Osteocyte (in vitro differentiated cells): ENCODE measurements around the gene TREML2. TPM values are rescaled to one million over a fixed set of nuclear protein-coding genes. Genes with fewer than 3 reads are reported as not detected.
A peak's percentile ranks its signal among the peaks of the same experiment; 100 is the strongest.
"Not testable (repeated sequence)": the region's sequence is repeated elsewhere in the genome, so short reads cannot be mapped to it uniquely, and the experiment has no call there.

ENCODE experiments used
- DNase-seq: peaks from one replicate; pipeline ENCODE4 v3.0.0; 2021; ENCODE audit warnings: mixed read lengths; ENCODE audit not compliant: unreplicated experiment; ENCODE audit errors: extremely low spot score
- H3K27ac Mint-ChIP-seq: one replicate; pipeline ENCODE4 v1.8.0; 2021; ENCODE audit warnings: mild to moderate bottlenecking, mixed read lengths; ENCODE audit not compliant: unreplicated experiment
- H3K27me3 Mint-ChIP-seq: one replicate; pipeline ENCODE4 v1.8.0; 2021; ENCODE audit warnings: mixed read lengths; ENCODE audit not compliant: unreplicated experiment
- H3K36me3 Mint-ChIP-seq: one replicate; pipeline ENCODE4 v1.8.0; 2021; ENCODE audit warnings: mixed read lengths; ENCODE audit not compliant: unreplicated experiment
- H3K4me1 Mint-ChIP-seq: one replicate; pipeline ENCODE4 v1.8.0; 2021; ENCODE audit warnings: mixed read lengths; ENCODE audit not compliant: unreplicated experiment
- H3K4me3 Mint-ChIP-seq: one replicate; pipeline ENCODE4 v1.8.0; 2021; ENCODE audit warnings: mild to moderate bottlenecking, moderate library complexity, mixed read lengths; ENCODE audit not compliant: unreplicated experiment
- H3K9me3 Mint-ChIP-seq: one replicate; pipeline ENCODE4 v1.8.0; 2021; ENCODE audit warnings: mixed read lengths; ENCODE audit not compliant: unreplicated experiment
- long read RNA-seq: library from polyadenylated mRNA; unstranded; transcript quantifications from one replicate; pipeline ENCODE4 v2.0.0, GENCODE V29; 2021
- total RNA-seq: library from RNA; stranded (reverse); gene quantifications from 2 replicates; pipeline ENCODE4 v1.2.1, GENCODE V29; 2021
- TF ChIP-seq, protein P1 (sequence below): fragments of 200-600 bp; sonication (generic); IDR thresholded peaks from 2 replicates; pipeline ENCODE4 v1.5.0; 2021; ENCODE audit warnings: antibody characterized with exemption, mild to moderate bottlenecking, moderate library complexity

Gene TREML2, protein sequence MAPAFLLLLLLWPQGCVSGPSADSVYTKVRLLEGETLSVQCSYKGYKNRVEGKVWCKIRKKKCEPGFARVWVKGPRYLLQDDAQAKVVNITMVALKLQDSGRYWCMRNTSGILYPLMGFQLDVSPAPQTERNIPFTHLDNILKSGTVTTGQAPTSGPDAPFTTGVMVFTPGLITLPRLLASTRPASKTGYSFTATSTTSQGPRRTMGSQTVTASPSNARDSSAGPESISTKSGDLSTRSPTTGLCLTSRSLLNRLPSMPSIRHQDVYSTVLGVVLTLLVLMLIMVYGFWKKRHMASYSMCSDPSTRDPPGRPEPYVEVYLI
- not detected in 2 replicates for total RNA-seq
- long read RNA-seq = 0 reads

DNA sequence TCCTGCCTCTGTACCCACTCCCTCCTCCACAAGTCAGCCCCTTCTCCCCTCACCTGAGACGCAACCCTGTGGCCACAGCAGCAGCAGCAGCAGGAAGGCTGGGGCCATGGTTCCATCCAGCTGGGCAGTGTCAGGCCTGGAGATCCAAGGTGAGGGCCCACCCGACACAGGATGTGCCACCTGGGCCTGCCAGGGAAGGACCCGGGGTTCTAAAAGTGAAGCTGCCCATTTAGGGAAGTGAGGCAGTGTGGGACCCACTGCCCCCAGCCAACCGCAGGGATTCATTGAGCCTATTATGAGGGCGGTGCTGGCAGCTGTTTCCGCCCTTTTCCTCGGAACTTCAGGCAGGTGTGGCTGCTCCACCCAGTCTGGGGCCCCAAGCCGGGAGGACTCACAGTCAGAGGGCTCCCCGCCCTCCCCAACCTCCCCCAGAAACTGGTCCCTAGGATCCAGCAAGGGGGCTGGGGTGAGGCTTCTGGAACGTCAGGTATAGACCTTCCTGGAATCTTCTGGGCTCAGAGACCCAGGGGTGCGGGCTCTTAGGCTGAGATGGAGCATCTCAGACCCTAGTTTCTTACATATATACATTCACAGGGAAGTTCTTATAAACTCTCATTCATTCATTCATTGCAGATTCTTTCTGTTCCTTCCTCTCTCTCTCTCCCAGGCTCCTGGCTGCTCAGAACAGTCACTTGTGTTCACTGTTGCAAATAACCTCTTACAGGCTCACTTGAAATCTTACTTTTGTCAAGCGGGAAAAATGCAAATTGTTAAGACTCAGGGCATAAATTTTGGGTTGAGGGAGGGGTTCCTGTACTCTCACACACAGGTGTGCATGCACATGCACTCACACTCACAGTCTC lies at the start of gene TREML2:
Gene TREML2, minus strand, starts transcription at position 249 of the 863 bp plus-strand sequence. Its CDS starts 141 bp downstream, at position 108.
- H3K27ac Mint-ChIP-seq = no peak within 1 kb of the TSS
- peak; percentile 81 for DNase-seq
- peaks cover 2% of the 10 kb centered on the region for H3K4me1 Mint-ChIP-seq
- H3K4me3 Mint-ChIP-seq = no peak within 1 kb of the TSS
- H3K9me3 Mint-ChIP-seq = no peaks in the 10 kb centered on the region
- TF ChIP-seq, protein P1, sequence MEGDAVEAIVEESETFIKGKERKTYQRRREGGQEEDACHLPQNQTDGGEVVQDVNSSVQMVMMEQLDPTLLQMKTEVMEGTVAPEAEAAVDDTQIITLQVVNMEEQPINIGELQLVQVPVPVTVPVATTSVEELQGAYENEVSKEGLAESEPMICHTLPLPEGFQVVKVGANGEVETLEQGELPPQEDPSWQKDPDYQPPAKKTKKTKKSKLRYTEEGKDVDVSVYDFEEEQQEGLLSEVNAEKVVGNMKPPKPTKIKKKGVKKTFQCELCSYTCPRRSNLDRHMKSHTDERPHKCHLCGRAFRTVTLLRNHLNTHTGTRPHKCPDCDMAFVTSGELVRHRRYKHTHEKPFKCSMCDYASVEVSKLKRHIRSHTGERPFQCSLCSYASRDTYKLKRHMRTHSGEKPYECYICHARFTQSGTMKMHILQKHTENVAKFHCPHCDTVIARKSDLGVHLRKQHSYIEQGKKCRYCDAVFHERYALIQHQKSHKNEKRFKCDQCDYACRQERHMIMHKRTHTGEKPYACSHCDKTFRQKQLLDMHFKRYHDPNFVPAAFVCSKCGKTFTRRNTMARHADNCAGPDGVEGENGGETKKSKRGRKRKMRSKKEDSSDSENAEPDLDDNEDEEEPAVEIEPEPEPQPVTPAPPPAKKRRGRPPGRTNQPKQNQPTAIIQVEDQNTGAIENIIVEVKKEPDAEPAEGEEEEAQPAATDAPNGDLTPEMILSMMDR = no peak
- peaks cover 39% of the 10 kb centered on the region for H3K27me3 Mint-ChIP-seq
- no peaks in the 10 kb centered on the region for H3K36me3 Mint-ChIP-seq

DNA sequence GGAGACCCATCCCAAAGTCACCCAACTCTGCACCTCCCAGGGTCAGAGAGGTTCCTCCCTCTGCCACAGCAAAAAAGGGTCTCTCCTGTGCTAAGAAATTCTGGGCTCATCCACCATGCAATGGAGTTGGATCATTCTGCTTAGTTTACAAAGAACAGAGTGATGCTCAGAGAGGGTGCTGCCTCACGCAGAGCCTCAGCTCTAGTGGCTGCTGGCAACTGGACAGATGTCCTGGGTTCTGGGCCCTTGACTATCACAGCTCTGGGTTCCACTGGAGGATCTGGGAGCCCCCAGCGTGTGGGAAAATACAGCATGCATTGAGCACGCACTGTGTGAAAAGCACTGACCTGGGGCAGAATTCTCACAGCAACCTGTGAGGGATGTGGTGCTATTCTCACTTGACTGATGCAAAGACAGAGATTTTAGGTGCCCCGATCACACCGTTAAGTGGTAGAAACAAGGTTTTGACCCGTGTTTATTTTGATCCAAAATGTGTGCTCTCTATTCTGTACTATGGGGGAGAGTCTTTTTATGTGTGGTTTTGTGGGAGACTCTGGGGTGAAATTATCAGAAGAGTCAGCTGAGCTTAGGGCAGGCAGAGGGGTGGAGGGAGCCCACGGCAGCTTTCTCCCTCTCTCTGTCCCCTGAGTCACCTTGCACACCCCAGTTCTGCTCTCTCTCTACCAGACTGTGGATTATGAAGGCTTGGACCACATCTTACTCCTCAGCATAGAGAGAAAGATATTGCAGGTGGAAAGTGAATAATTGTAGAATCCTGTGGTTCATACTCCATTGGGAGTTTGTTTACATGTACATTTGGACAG lies 47.1 kb upstream of the TREML2 start:
- no peaks in the 10 kb centered on the region for H3K9me3 Mint-ChIP-seq
- peak; percentile 70 for DNase-seq
- no peaks in the 10 kb centered on the region for H3K4me1 Mint-ChIP-seq
- no peak overlapping the region for H3K4me3 Mint-ChIP-seq
- peaks cover 54% of the 10 kb centered on the region for H3K27me3 Mint-ChIP-seq
- H3K36me3 Mint-ChIP-seq = no peaks in the 10 kb centered on the region
- H3K27ac Mint-ChIP-seq = no peak overlapping the region
- TF ChIP-seq, protein P1 = no peak

DNA sequence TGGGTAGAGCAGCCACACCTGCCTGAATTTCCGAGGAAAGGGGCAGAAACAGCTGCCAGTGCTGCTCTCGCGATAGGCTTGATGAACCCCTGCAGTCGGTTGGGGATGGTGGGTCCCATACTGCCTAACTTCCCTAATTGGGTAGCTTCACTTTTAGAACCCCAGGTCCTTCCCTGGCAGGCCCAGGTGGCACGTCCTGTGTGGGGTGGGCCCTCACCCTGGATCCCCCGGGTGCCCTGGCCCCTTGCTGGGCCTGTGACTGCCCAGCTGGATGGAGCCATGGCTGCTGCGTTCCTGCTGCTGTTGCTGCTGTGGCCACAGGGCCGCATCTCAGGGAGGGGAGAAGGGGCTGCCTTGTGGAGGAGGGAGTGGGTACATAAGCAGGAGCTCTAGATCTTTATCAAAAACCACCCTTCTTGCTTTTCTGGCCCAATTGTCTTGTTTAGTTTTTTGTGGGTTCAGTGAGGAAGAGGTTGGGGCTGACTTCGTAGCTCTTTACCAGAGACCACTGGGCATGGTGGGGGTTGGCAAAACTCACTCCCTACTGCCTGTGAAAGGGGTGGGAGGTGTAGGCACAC lies 46.4 kb upstream of the TREML2 start:
- Mint-ChIP-seq H3K27ac (no peak overlapping the region), H3K36me3 (no peaks in the 10 kb centered on the region), H3K9me3 (no peaks in the 10 kb centered on the region), H3K27me3 (peaks cover 56% of the 10 kb centered on the region), H3K4me1 (no peaks in the 10 kb centered on the region), H3K4me3 (no peak overlapping the region)
- TF ChIP-seq, protein P1 = no peak
- peak; percentile 69 for DNase-seq

DNA sequence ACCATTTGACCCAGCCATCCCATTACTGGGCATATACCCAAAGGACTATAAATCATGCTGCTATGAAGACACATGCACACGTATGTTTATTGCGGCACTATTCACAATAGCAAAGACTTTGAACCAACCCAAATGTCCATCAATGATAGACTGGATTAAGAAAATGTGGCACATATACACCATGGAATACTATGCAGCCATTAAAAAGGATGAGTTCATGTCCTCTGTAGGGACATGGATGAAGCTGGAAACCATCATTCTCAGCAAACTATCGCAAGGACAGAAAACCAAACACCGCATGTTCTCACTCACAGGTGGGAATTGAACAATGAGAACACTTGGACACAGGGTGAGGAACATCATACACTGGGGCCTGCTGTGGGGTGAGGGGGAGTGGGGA lies 45.6 kb upstream of the TREML2 start:
- not testable (repeated sequence) for H3K9me3 Mint-ChIP-seq, H3K27ac Mint-ChIP-seq, H3K36me3 Mint-ChIP-seq, H3K4me1 Mint-ChIP-seq, H3K4me3 Mint-ChIP-seq, DNase-seq
- H3K27me3 Mint-ChIP-seq = peaks cover 58% of the 10 kb centered on the region

DNA sequence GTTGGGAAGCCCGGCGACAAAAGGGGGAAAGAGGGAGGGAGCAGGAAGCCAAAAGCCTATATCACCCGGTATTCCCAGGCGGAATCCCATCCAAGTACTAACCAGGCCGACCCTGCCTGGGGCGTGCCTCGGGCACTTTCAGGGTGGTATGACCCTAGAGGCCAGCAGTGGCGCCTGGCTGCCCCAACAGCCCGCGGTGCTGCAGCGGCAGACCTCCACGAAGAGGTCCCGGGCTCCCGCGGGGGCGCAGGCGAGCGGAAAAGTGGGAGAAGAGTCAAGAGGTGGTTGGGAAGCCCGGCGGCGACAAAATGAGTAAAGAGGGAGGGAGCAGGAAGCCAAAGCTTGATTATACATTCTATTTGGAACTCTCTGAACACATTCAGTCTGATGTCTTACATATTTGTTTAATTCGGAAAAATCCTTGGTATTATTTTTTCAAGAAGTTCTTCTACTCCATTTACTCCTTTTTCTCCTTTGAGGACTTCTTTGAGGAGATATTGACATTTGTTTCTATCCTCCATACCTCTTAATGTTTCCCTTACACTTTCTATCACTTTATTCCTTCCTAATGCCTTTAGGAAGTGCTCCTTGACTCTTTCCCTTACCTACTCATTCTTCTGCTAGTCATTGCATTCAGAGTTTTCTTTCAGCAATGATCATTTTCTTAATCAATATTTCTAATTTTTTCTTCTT lies 38.7 kb upstream of the TREML2 start:
- TF ChIP-seq, protein P1 = no peak
- H3K4me3 Mint-ChIP-seq = no peak overlapping the region
- H3K27me3 Mint-ChIP-seq = peaks cover 88% of the 10 kb centered on the region
- DNase-seq = peak; percentile 82
- H3K9me3 Mint-ChIP-seq = no peaks in the 10 kb centered on the region
- H3K36me3 Mint-ChIP-seq = no peaks in the 10 kb centered on the region
- peaks cover 5% of the 10 kb centered on the region for H3K4me1 Mint-ChIP-seq
- H3K27ac Mint-ChIP-seq = no peak overlapping the region
